GM19397 (cell line): Measurements from ENCODE around the gene ZBTB20.
"Not testable (repeated sequence)": the region's sequence is repeated elsewhere in the genome, so short reads cannot be mapped to it uniquely, and the experiment has no call there.

Experiments used
- ATAC-seq: cut with Tn5 transposase; IDR thresholded peaks from one replicate; pipeline ENCODE4 v1.9.1; 2021; ENCODE audit warnings: mild to moderate bottlenecking, moderate library complexity; ENCODE audit not compliant: unreplicated experiment

Gene ZBTB20

GRCh38 chr3:114691871-114692270 lies 455.2 kb downstream of the ZBTB20 start:
- ATAC-seq, result no peak

- ATAC-seq, result no peak
Measured at GRCh38 chr3:114690911-114691310, 456.2 kb downstream of the ZBTB20 start.

- ATAC-seq, result no peak
Measured at GRCh38 chr3:114687151-114687550, 459.9 kb downstream of the ZBTB20 start.

GRCh38 chr3:114686621-114687020 lies 460.5 kb downstream of the ZBTB20 start:
- no peak for ATAC-seq

GRCh38 chr3:114685161-114685560 lies 461.9 kb downstream of the ZBTB20 start:
- no peak for ATAC-seq

- no peak for ATAC-seq
Measured at GRCh38 chr3:114680299-114680698, 466.8 kb downstream of the ZBTB20 start.

- not testable (repeated sequence) for ATAC-seq
Measured at GRCh38 chr3:114679773-114680172, 467.3 kb downstream of the ZBTB20 start.

GRCh38 chr3:114675104-114675503 lies 472.0 kb downstream of the ZBTB20 start:
- ATAC-seq, result no peak

- no peak for ATAC-seq
Measured at GRCh38 chr3:114674036-114674435, 473.1 kb downstream of the ZBTB20 start.

GRCh38 chr3:114673481-114673880 lies 473.6 kb downstream of the ZBTB20 start:
- ATAC-seq, result no peak

- ATAC-seq, result no peak
Measured at GRCh38 chr3:114672692-114673447, 474.2 kb downstream of the ZBTB20 start.

GRCh38 chr3:114671741-114672510 lies 475.2 kb downstream of the ZBTB20 start:
- no peak for ATAC-seq

- no peak for ATAC-seq
Measured at GRCh38 chr3:114669614-114670013, 477.5 kb downstream of the ZBTB20 start.

GRCh38 chr3:114668099-114668498 lies 479.0 kb downstream of the ZBTB20 start:
- no peak for ATAC-seq

- ATAC-seq, result no peak
Measured at GRCh38 chr3:114666623-114667022, 480.5 kb downstream of the ZBTB20 start.

GRCh38 chr3:114664006-114664405 lies 483.1 kb downstream of the ZBTB20 start:
- ATAC-seq, result no peak

- ATAC-seq, result no peak
Measured at GRCh38 chr3:114660808-114661207, 486.3 kb downstream of the ZBTB20 start.

- ATAC-seq, result no peak
Measured at GRCh38 chr3:114660124-114660523, 487.0 kb downstream of the ZBTB20 start.

GRCh38 chr3:114659109-114660061 lies 487.7 kb downstream of the ZBTB20 start:
- ATAC-seq, result no peak

- no peak for ATAC-seq
Measured at GRCh38 chr3:114651555-114651954, 495.5 kb downstream of the ZBTB20 start.

GRCh38 chr3:114650808-114651207 lies 496.3 kb downstream of the ZBTB20 start:
- no peak for ATAC-seq
